Vagina (tissue), 2 donors: ENCODE data around the gene GOLGA3.

Experiments used
- POLR2AphosphoS5 ChIP-seq, 2 donors: sonication (generic); formaldehyde crosslinking; IDR thresholded peaks; one replicate each; pipeline ENCODE4 v1.9.0; 2017; ENCODE audit warnings: antibody characterized with exemption in 2 of 2, mild to moderate bottlenecking in 2 of 2, low read depth in 1 of 2; ENCODE audit not compliant: insufficient read depth in 1 of 2
- TF ChIP-seq, protein P1 (sequence below), 3 experiments: fragments of 450-650 bp in 2 of 3; fragments of 200-600 bp in 1 of 3; sonication (generic) in 1 of 3; IDR thresholded peaks; one replicate each; pipeline ENCODE4 v1.5.1; 2017 to 2019; ENCODE audit warnings: antibody characterized with exemption in 3 of 3, mild to moderate bottlenecking in 2 of 3, moderate library complexity in 2 of 3

DNA sequence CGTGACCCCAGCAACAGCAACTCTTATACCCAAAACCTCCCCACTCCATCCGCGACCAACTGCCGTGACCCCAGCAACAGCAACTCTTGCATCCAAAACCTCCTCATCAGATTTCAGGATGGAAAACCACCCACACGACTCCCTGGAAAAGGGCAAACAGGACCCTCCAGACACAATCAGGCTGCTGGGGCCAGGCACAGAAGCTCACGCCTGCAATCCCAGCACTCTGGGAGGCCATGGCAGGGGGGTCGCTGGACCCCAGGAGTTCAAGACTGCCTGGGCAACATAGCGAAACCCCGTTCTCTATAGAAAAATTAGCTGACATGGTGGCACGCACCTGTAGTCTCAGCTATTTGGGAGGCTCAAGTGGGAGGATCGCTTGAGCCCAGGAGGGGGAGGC, 98.3 kb downstream of the GOLGA3 start:
- TF ChIP-seq POLR2AphosphoS5 (IDR thresholded peaks at IDR 0.05; ENCODE audit: insufficient read depth in 1 of 2, low read depth in 1 of 2), result no peak
- TF ChIP-seq, protein P1, sequence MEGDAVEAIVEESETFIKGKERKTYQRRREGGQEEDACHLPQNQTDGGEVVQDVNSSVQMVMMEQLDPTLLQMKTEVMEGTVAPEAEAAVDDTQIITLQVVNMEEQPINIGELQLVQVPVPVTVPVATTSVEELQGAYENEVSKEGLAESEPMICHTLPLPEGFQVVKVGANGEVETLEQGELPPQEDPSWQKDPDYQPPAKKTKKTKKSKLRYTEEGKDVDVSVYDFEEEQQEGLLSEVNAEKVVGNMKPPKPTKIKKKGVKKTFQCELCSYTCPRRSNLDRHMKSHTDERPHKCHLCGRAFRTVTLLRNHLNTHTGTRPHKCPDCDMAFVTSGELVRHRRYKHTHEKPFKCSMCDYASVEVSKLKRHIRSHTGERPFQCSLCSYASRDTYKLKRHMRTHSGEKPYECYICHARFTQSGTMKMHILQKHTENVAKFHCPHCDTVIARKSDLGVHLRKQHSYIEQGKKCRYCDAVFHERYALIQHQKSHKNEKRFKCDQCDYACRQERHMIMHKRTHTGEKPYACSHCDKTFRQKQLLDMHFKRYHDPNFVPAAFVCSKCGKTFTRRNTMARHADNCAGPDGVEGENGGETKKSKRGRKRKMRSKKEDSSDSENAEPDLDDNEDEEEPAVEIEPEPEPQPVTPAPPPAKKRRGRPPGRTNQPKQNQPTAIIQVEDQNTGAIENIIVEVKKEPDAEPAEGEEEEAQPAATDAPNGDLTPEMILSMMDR (IDR thresholded peaks at IDR 0.05), result no peak
